Erythroblast (primary cell): ENCODE results near the gene TCN2.
"Not testable (repeated sequence)": the region's sequence is repeated elsewhere in the genome, so short reads cannot be mapped to it uniquely, and the experiment has no call there.

Experiments used
- DNase-seq, 2 experiments: peaks; one replicate each; lab custom pipeline; 2025; lab: John Stamatoyannopoulos, UW
- GATA1 ChIP-seq: IDR thresholded peaks from 2 replicates; pipeline ENCODE4 v1.6.1; 2011; ENCODE audit warnings: low read depth, mild to moderate bottlenecking, control low read depth, low read length, moderate library complexity
- POLR2A ChIP-seq: IDR thresholded peaks from 2 replicates; pipeline ENCODE4 v1.6.1; 2011; ENCODE audit warnings: mild to moderate bottlenecking, low read length

The TCN2 gene

GRCh38 chr22:30664798-30665197 lies 57.8 kb downstream of the TCN2 start:
- TF ChIP-seq POLR2A (no peak), GATA1 (no peak)
- no peak for DNase-seq

- no peak for TF ChIP-seq GATA1
- no peak for TF ChIP-seq POLR2A
- no peak for DNase-seq
Measured at GRCh38 chr22:30665266-30665665, 58.3 kb downstream of the TCN2 start.

- no peak for DNase-seq
Measured at GRCh38 chr22:30665786-30666185, 58.8 kb downstream of the TCN2 start.

GRCh38 chr22:30667107-30667493 lies 60.1 kb downstream of the TCN2 start:
- peak in 1 of 2 experiments; percentile 44 for DNase-seq
- TF ChIP-seq POLR2A (no peak), GATA1 (no peak)

More at GRCh38 chr22:30665786-30666185, 58.8 kb downstream of the TCN2 start:
- TF ChIP-seq POLR2A (no peak), GATA1 (no peak)

GRCh38 chr22:30667494-30668385 lies 60.8 kb downstream of the TCN2 start, which contains the start of gene DUSP18:
TSS of gene DUSP18 (minus strand) at chr22:30667875. CDS start at chr22:30664003, 3,872 bp downstream.
- TF ChIP-seq GATA1 (no peak), POLR2A (peak; percentile 63)
- peak; percentile 95 to 98 for DNase-seq

GRCh38 chr22:30668386-30668710 lies 61.4 kb downstream of the TCN2 start:
- DNase-seq = no peak
- TF ChIP-seq GATA1 = no peak
- TF ChIP-seq POLR2A = no peak

GRCh38 chr22:30671071-30671470 lies 64.1 kb downstream of the TCN2 start:
- TF ChIP-seq POLR2A = no peak
- no peak for TF ChIP-seq GATA1
- DNase-seq = no peak

GRCh38 chr22:30673136-30673535 lies 66.2 kb downstream of the TCN2 start:
- TF ChIP-seq GATA1 (no peak), POLR2A (no peak)
- DNase-seq = no peak

- TF ChIP-seq POLR2A = no peak
- TF ChIP-seq GATA1 = no peak
Measured at GRCh38 chr22:30674482-30674881, 67.5 kb downstream of the TCN2 start.

GRCh38 chr22:30675436-30675835 lies 68.5 kb downstream of the TCN2 start:
- TF ChIP-seq POLR2A (no peak), GATA1 (no peak)
- DNase-seq = peak in 1 of 2 experiments; percentile 29

More at GRCh38 chr22:30674482-30674881, 67.5 kb downstream of the TCN2 start:
- DNase-seq = no peak

GRCh38 chr22:30676565-30676964 lies 69.6 kb downstream of the TCN2 start:
- not testable (repeated sequence) for DNase-seq
